GM23338 (cell line): ENCODE results near the gene PNMA1. TPM values are rescaled to one million over a fixed set of nuclear protein-coding genes. Genes with fewer than 3 reads are reported as not detected.
A peak's percentile ranks its signal among the peaks of the same experiment; 100 is the strongest.

Experiments used
- ATAC-seq: fragments of 200-7000 bp; cut with Tn5 transposase; 3 replicates; pipeline ENCODE4 v1.9.1; 2020
- DNase-seq: peaks from one replicate; pipeline ENCODE4 v3.0.0-alpha.2; 2015; ENCODE audit warnings: low spot score
- H2AFZ ChIP-seq: fragments of 200-600 bp; sonication (generic); 2 replicates; pipeline ENCODE4 v1.8.0; 2016; ENCODE audit warnings: antibody characterized with exemption, mild to moderate bottlenecking, moderate library complexity
- H3F3A ChIP-seq: fragments of 200-600 bp; sonication (generic); replicated peaks from 2 replicates; pipeline ENCODE4 v1.8.0; 2017; ENCODE audit warnings: antibody characterized with exemption, mixed run types, low read depth
- H3K27ac ChIP-seq: fragments of 200-600 bp; sonication (generic); 2 replicates; pipeline ENCODE4 v1.6.1; 2016; ENCODE audit warnings: low read depth
- H3K27me3 ChIP-seq: fragments of 200-600 bp; sonication (generic); 2 replicates; pipeline ENCODE4 v1.8.0; 2016; ENCODE audit warnings: mild to moderate bottlenecking, mixed run types, moderate library complexity; ENCODE audit not compliant: insufficient read depth
- H3K36me3 ChIP-seq: fragments of 200-600 bp; sonication (generic); 2 replicates; pipeline ENCODE4 v1.8.0; 2016; ENCODE audit warnings: mild to moderate bottlenecking; ENCODE audit not compliant: insufficient read depth
- H3K4me1 ChIP-seq: fragments of 200-600 bp; sonication (generic); 2 replicates; pipeline ENCODE4 v1.8.0; 2016; ENCODE audit warnings: mild to moderate bottlenecking, moderate library complexity; ENCODE audit not compliant: insufficient read depth
- H3K4me2 ChIP-seq: fragments of 200-600 bp; sonication (generic); 2 replicates; pipeline ENCODE4 v1.7.1; 2017; ENCODE audit warnings: mixed run types
- H3K4me3 ChIP-seq: fragments of 200-600 bp; sonication (generic); 2 replicates; pipeline ENCODE4 v1.6.1; 2016; ENCODE audit warnings: mixed run types
- H3K79me2 ChIP-seq: fragments of 200-600 bp; sonication (generic); replicated peaks from 2 replicates; pipeline ENCODE4 v1.8.0; 2017; ENCODE audit warnings: mild to moderate bottlenecking; ENCODE audit not compliant: insufficient read depth
- H3K9me2 ChIP-seq: fragments of 200-600 bp; sonication (generic); 2 replicates; pipeline ENCODE4 v1.8.0; 2017; ENCODE audit not compliant: insufficient read depth
- H4K20me1 ChIP-seq: fragments of 200-600 bp; sonication (generic); replicated peaks from 2 replicates; pipeline ENCODE4 v1.8.0; 2017; ENCODE audit warnings: mild to moderate bottlenecking; ENCODE audit not compliant: insufficient read depth
- H3K27ac Mint-ChIP-seq: 2 replicates; pipeline ENCODE4 v1.8.0; 2020; ENCODE audit warnings: inconsistent platforms, mild to moderate bottlenecking, moderate library complexity, mixed read lengths
- H3K27me3 Mint-ChIP-seq: 3 replicates; pipeline ENCODE4 v1.8.0; 2022; ENCODE audit warnings: low read depth, mild to moderate bottlenecking, moderate library complexity, mixed read lengths, inconsistent platforms; ENCODE audit not compliant: insufficient read depth, poor library complexity
- H3K36me3 Mint-ChIP-seq: 3 replicates; pipeline ENCODE4 v1.8.0; 2021; ENCODE audit warnings: low read depth, mild to moderate bottlenecking, inconsistent platforms, moderate library complexity, mixed read lengths
- H3K4me1 Mint-ChIP-seq: 3 replicates; pipeline ENCODE4 v1.8.0; 2020; ENCODE audit warnings: mild to moderate bottlenecking, inconsistent platforms, mixed read lengths
- H3K4me3 Mint-ChIP-seq: 3 replicates; pipeline ENCODE4 v1.8.0; 2021; ENCODE audit warnings: moderate library complexity, mild to moderate bottlenecking, inconsistent platforms, mixed read lengths
- H3K9me3 Mint-ChIP-seq: 3 replicates; pipeline ENCODE4 v1.8.0; 2020; ENCODE audit warnings: moderate library complexity, mild to moderate bottlenecking, inconsistent platforms, mixed read lengths
- CREB1 ChIP-seq: fragments of 250-450 bp; sonication (Bioruptor Pico); IDR thresholded peaks from 2 replicates; pipeline ENCODE4 v1.5.0; 2020; ENCODE audit warnings: low read depth, mild to moderate bottlenecking, moderate library complexity
- ETS1 ChIP-seq: IDR thresholded peaks from 2 replicates; pipeline ENCODE4 v1.6.1; 2016; ENCODE audit warnings: antibody characterized with exemption
- EZH2 ChIP-seq: fragments of 200-600 bp; sonication (generic); IDR thresholded peaks from one replicate; pipeline ENCODE4 v1.8.0; 2017; ENCODE audit warnings: antibody characterized with exemption, mild to moderate bottlenecking, low read depth; ENCODE audit not compliant: unreplicated experiment
- JUNB ChIP-seq: IDR thresholded peaks from one replicate; pipeline ENCODE4 v1.6.1; 2016; ENCODE audit warnings: antibody characterized with exemption; ENCODE audit not compliant: unreplicated experiment
- NANOG ChIP-seq: IDR thresholded peaks from 2 replicates; pipeline ENCODE4 v1.6.1; 2016; ENCODE audit warnings: antibody characterized with exemption, borderline replicate concordance
- REST ChIP-seq: IDR thresholded peaks from one replicate; pipeline ENCODE4 v1.6.1; 2018; ENCODE audit warnings: antibody characterized with exemption; ENCODE audit not compliant: unreplicated experiment
- STAT1 ChIP-seq: IDR thresholded peaks from one replicate; pipeline ENCODE4 v1.6.1; 2016; ENCODE audit warnings: antibody characterized with exemption; ENCODE audit not compliant: unreplicated experiment
- ZNF114 ChIP-seq: fragments of 250-450 bp; sonication (Bioruptor Pico); IDR thresholded peaks from 2 replicates; pipeline ENCODE4 v1.5.0; 2020; ENCODE audit warnings: mild to moderate bottlenecking, moderate library complexity
- ZNF331 ChIP-seq: fragments of 250-450 bp; sonication (Bioruptor Pico); IDR thresholded peaks from 2 replicates; pipeline ENCODE4 v1.5.0; 2020; ENCODE audit warnings: low read depth, mild to moderate bottlenecking, moderate library complexity
- ZNF462 ChIP-seq: fragments of 250-450 bp; sonication (Bioruptor Pico); IDR thresholded peaks from 2 replicates; pipeline ENCODE4 v1.5.0; 2020; ENCODE audit warnings: mild to moderate bottlenecking, moderate library complexity
- polyA plus RNA-seq: library from polyadenylated mRNA; unstranded; fragments of >200 nt; fragmentation: Nextera tagmentation; extraction: Ambion mirVana; gene quantifications from 2 replicates; pipeline ENCODE4 v1.2.1, GENCODE V29; 2016
- total RNA-seq: library from RNA; depleted of rRNA; stranded (reverse); fragments of >200 nt; shearing (Covaris generic); gene quantifications from 2 replicates; pipeline ENCODE4 v1.2.3, GENCODE V29; 2014

Gene PNMA1
- total and polyA plus RNA-seq, 2 experiments from 2014 or later, result 18.2 to 32.9 TPM

GRCh38 chr14:73741386-73741875, 27.2 kb upstream of the PNMA1 start:
- no peaks in the 10 kb centered on the region for H3K9me2 ChIP-seq
- H3K4me1 ChIP-seq, result peaks cover 24% of the 10 kb centered on the region
- Mint-ChIP-seq H3K9me3 (no peaks in the 10 kb centered on the region), H3K27ac (peak overlapping the region; percentile 97), H3K4me3 (peak overlapping the region; percentile 59), H3K27me3 (peaks cover 10% of the 10 kb centered on the region), H3K4me1 (peaks cover 45% of the 10 kb centered on the region), H3K36me3 (peaks cover 9% of the 10 kb centered on the region; the same call in 2 of the 3 replicates)
- H3K36me3 ChIP-seq, result no peaks in the 10 kb centered on the region
- no peaks in the 10 kb centered on the region for H3K27me3 ChIP-seq
- peak overlapping the region; percentile 90 for H2AFZ ChIP-seq
- peak overlapping the region; percentile 93; the same call in 1 of the 2 replicates for H3K27ac ChIP-seq
- TF ChIP-seq JUNB, result no peak
- no peak for TF ChIP-seq ZNF331 (CRISPR knock-in tag)
- TF ChIP-seq NANOG, result no peak
- TF ChIP-seq EZH2, result no peak
- TF ChIP-seq ZNF462 (CRISPR knock-in tag), result no peak
- no peak for TF ChIP-seq ZNF114 (CRISPR knock-in tag)
- no peak for TF ChIP-seq REST
- no peak for TF ChIP-seq STAT1
- no peak for TF ChIP-seq ETS1
- TF ChIP-seq CREB1 (CRISPR knock-in tag), result no peak
- H3K4me3 ChIP-seq, result peak overlapping the region; percentile 38
- DNase-seq (peak; percentile 71), ATAC-seq (peak; percentile 80)
- H3K4me2 ChIP-seq, result peak overlapping the region; percentile 80
- H4K20me1 ChIP-seq, result peaks cover 2% of the 10 kb centered on the region; the same call in 1 of the 2 replicates
- H3F3A ChIP-seq, result peaks cover 5% of the 10 kb centered on the region; the same call in 1 of the 2 replicates
- peaks cover 10% of the 10 kb centered on the region for H3K79me2 ChIP-seq
